Cortex of kidney (tissue), 1 donor: ENCODE measurements around the gene EXOC8.

Experiments used
- DNase-seq: peaks from one replicate; lab custom pipeline; 2025; lab: John Stamatoyannopoulos, UW

EXOC8 gene, protein sequence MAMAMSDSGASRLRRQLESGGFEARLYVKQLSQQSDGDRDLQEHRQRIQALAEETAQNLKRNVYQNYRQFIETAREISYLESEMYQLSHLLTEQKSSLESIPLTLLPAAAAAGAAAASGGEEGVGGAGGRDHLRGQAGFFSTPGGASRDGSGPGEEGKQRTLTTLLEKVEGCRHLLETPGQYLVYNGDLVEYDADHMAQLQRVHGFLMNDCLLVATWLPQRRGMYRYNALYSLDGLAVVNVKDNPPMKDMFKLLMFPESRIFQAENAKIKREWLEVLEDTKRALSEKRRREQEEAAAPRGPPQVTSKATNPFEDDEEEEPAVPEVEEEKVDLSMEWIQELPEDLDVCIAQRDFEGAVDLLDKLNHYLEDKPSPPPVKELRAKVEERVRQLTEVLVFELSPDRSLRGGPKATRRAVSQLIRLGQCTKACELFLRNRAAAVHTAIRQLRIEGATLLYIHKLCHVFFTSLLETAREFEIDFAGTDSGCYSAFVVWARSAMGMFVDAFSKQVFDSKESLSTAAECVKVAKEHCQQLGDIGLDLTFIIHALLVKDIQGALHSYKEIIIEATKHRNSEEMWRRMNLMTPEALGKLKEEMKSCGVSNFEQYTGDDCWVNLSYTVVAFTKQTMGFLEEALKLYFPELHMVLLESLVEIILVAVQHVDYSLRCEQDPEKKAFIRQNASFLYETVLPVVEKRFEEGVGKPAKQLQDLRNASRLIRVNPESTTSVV

GRCh38 chr1:231337472-231338269 lies at the start of gene EXOC8:
Gene EXOC8 (minus strand): TSS chr1:231337852. CDS start chr1:231337745, 107 bp downstream.
- no peak for DNase-seq

GRCh38 chr1:231386466-231386865 lies 48.8 kb upstream of the EXOC8 start:
- no peak for DNase-seq

- no peak for DNase-seq
Measured at GRCh38 chr1:231385416-231385748, 47.7 kb upstream of the EXOC8 start.

- no peak for DNase-seq
Measured at GRCh38 chr1:231384696-231385415, 47.2 kb upstream of the EXOC8 start.

DNA sequence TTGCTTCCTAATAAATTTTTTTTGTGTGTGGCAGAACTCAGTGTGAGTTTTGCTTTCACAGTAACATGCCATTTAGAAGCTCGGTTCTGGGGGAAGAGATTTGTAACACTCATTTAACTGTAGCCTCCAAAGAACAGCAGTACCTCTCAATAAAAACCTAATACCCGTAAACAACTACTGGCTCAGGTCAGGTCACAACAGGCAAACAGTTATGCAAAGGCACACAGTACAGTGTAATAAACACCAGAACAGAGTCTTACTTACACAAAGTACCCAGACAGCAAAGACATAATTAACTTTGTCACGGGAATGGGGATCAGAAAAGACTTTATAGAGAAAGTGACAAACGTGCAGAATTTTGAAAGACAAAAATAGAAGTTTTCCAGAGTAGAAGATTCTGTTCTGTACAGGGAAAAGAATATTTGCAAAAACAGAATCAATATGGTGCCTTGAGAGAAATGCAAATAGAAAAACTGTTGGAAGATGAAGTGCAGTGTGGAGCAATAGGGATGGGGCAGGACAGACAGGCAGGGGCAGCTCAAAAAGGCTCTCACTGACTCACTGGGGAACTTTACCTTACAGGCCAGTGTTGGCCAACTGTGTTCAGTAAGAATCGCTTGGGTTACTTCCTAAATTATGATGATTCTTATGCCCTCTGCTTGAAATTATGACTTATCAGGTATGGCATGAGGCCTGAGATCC lies 45.7 kb upstream of the EXOC8 start:
- no peak for DNase-seq

GRCh38 chr1:231382426-231382825 lies 44.8 kb upstream of the EXOC8 start:
- DNase-seq, result no peak

DNA sequence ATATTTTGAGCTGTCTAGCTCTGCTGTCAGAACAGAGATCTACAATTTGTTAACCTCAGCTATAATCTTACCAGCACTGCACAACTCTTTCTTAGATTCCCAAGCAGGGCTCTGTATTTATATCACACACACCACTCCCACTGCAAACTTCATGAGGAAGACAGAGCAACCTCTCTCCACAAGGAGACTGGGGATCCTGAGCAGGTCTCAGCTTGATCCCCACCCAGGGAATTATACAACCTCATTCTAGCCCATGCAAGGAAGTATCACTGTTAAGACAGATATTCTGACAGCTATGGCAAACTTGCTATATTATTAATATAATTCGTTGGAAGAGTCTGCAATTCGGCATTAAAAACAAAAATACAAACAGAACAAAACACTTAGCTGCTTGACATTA lies 44.1 kb upstream of the EXOC8 start:
- DNase-seq, result no peak

DNA sequence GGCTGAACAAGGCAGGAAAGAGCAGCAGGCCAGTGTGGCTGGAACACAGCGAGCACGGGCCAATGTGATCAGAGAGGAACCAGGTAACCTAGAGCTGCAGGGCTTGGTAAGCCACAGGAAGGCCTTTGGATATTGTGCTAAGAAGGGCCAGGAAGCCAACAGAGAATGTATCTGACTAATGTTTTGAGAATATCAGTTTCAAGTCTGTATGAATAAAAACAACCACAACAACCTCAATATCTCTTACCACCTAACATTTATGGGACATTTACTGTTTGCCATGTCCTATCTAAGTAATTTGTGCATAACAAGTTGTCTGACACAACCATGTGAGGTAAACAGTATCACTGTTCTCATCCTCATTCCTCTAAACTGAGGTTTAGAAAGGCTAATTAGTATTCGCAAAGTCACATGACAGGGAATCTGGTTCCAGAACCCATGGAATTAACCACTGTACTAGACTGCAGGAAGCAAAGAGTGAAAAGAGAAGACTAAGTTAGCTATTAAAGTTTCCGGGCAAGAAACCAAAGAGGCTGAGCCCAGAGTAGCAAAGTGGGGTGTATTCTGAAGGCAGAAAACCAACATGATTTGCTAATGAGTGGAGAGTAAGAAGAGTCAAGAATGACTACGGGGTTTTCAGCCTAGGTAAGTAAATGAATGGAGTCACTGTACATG lies 39.4 kb upstream of the EXOC8 start:
- no peak for DNase-seq

DNA sequence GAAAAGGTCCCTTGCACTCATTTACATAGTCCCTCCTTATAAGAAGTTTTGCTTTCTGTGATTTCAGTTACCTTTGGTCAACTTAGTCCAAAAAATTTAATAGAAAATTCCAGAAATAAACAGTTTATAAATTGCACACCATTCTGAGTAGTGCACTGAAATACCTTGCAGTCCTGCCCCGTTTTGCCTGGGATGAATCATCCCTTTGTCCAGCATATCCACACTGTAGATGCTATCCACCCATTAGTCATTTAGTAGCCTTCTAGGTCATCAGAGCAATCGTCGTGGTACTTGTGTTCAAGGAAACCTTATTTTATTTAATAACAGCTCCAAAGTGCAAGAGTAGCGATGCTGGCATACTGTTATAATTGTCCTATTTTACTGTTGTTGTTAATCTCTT lies 38.4 kb upstream of the EXOC8 start:
- DNase-seq, result no peak

GRCh38 chr1:231374394-231374793 lies 36.7 kb upstream of the EXOC8 start:
- no peak for DNase-seq

GRCh38 chr1:231372501-231372900 lies 34.8 kb upstream of the EXOC8 start:
- DNase-seq, result no peak

DNA sequence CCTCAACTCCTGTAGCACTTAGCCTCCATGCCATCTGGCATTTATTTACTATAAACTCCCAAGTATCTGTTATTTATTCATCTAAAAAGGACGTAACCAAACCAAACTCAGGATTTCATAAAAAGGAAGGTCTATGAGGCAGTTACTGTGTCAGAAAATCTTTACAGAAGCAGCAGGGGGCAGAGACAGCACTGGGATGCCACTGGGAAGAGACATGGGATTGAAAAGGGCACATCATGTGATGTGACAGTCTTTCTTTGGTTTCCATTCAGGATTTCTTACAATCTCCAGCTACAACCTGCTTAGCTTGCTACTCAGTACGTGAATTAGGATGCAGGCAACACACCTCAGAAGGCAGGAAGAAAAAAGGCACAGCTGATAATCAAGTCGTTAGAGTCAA lies 31.6 kb upstream of the EXOC8 start:
- no peak for DNase-seq

GRCh38 chr1:231364192-231364591 lies 26.5 kb upstream of the EXOC8 start:
- no peak for DNase-seq

DNA sequence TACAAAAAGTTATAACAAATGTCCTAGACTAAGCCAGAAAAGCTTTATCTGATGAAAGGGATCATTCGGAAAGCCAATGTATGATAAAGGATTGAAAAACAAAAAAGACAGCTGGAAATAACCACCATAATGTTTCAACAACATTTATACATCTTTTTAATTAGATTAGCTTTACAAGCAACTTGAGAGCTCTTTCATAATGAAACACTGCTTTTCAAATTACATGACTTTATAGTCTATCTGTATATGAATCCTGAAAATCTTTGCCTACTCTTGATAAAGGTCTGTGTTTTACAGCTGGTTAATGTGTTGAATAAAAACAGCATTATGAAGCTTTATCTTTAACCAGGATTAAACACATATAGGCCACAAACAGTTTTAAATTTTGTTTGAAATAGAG lies 26.0 kb upstream of the EXOC8 start:
- DNase-seq, result no peak

DNA sequence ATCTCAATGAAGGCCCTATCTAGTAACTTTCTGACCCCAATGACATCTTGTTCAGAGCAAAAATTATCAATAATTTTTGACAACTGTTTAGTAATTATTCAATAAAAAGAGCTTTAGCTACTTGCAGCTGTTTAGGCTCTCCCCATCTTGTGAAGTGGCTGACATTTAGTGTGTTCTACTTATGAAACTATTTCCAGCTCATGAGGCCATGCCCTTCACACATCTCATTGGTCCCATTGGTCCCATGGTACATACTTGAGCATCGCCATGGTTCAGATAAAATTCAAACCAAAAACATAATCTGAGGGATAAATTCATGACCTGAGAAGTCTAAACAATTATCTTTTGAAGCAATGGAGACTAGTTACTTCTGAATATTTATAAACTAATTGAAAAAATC lies 24.7 kb upstream of the EXOC8 start:
- DNase-seq, result no peak

- DNase-seq, result no peak
Measured at GRCh38 chr1:231359113-231359512, 21.5 kb upstream of the EXOC8 start.

GRCh38 chr1:231357831-231358354 lies 20.2 kb upstream of the EXOC8 start:
- DNase-seq, result no peak

DNA sequence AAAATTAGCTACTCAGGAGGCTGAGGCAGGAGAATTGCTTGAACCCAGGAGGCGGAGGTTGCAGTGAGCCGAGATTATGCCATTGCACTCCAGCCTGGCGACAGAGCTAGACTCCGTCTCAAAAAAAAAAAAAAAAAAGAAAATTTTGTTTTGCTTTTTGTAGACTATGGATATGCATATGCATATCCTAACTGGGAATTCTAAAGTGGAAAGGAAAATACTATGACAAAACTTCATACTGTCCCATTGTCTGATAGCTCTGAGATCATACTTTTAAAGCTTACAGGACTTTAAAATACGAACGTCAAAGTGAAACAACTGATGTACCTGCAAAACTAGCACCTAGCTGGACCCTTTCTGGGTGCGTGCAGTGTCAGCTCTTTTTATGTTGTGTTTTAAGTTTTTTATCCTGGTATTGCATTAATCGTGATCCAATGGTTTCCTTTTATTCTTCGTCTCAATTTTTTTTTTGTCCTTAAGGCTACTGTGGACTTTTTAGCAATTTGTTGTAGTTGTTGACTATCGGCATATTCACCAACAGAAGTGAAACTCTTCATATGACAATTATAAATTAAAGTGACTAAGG lies 19.6 kb upstream of the EXOC8 start:
- DNase-seq, result no peak

GRCh38 chr1:231355171-231355570 lies 17.5 kb upstream of the EXOC8 start:
- no peak for DNase-seq

DNA sequence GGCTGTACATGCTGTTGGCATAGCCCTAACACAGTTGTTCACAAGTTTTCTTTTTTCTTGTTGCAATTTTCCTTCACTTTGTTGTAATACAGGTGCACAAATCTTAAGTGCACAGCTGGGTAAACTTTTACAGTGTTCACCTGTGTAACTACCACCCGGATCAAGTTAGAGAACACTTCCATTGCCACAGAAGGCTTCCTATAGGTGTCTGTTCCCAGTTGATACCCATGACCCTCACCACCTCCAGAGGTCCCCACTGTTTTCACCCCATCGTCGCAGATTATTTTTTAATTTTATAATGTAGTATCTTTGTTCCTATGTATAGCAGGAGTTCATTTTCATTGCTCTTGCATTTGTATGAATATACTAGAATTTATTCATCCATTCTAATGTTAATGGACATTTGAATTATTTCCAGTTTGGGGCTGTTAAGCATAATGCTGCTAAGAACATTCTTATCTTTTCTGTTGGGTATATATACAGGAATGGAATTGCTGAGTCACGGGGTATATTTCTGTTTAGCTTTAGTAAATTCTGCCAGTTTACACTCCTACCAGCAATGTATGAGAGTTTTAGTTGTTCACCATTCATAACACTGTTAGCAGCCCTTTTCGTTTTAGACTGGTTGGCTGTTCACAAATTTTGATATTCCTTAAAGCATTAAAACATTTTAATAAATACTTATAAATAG lies 16.8 kb upstream of the EXOC8 start:
- DNase-seq, result no peak
